Liver (tissue), 3 donors: ENCODE measurements around the gene CLOCK.

Experiments
- EGR1 ChIP-seq, 2 donors: IDR thresholded peaks; 2 replicates each; pipeline ENCODE4 v1.6.1; 2016 to 2018; ENCODE audit warnings: antibody characterized with exemption in 2 of 2, low read depth in 2 of 2
- FOXA2 ChIP-seq: IDR thresholded peaks from 2 replicates; pipeline ENCODE4 v1.6.1; 2016; ENCODE audit warnings: antibody characterized with exemption
- GABPA ChIP-seq, 2 donors: IDR thresholded peaks in 1 of 2; conservative IDR thresholded peaks in 1 of 2; 2 replicates each; pipeline ENCODE4 v1.6.1; 2016; ENCODE audit warnings: antibody characterized with exemption in 2 of 2, mild to moderate bottlenecking in 1 of 2, moderate library complexity in 1 of 2
- SP1 ChIP-seq: IDR thresholded peaks from 2 replicates; pipeline ENCODE4 v1.6.1; 2018; ENCODE audit warnings: antibody characterized with exemption, mild to moderate bottlenecking
- TAF1 ChIP-seq: conservative IDR thresholded peaks from 2 replicates; pipeline ENCODE4 v1.6.1; 2016; ENCODE audit warnings: antibody characterized with exemption, mild to moderate bottlenecking
- YY1 ChIP-seq: IDR thresholded peaks from 2 replicates; pipeline ENCODE4 v1.6.1; 2016; ENCODE audit warnings: antibody characterized with exemption, mild to moderate bottlenecking
- TF ChIP-seq, protein P1 (sequence below): fragments of 150-350 bp; IDR thresholded peaks from 2 replicates; pipeline ENCODE4 v1.5.1; 2017; ENCODE audit warnings: improper control_type of control experiment, low read depth, low read length; ENCODE audit not compliant: missing input control
- TF ChIP-seq, protein P2 (sequence below): IDR thresholded peaks from 2 replicates; pipeline ENCODE4 v1.6.1; 2016; ENCODE audit warnings: antibody characterized with exemption
- TF ChIP-seq, protein P3 (sequence below): IDR thresholded peaks from 2 replicates; pipeline ENCODE4 v1.6.1; 2016; ENCODE audit warnings: antibody characterized with exemption, mild to moderate bottlenecking
- TF ChIP-seq, protein P4 (sequence below): IDR thresholded peaks from 2 replicates; pipeline ENCODE4 v1.6.1; 2016; ENCODE audit warnings: antibody characterized with exemption
- donor health status: healthy.
- donor health status: healthy.

DNA sequence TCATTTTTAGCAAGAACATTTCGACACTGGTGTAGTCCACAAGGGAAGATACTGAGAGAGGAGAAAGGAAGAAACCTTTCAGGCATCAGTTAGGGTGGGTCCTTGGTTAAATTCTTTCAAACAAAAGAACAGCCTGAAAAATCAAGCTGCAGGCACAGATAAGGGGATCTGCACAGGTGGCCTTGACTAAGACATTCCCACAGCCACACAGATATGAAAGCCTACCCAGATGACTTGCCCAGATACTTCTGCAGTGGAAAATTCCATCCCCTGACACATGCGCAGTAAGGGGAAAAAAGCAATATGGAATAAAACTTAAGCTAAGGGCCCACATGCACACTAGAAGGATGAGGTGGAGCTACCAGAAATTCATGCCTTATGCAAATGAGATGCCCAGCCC is 159.9 kb downstream of the CLOCK start:
- TF ChIP-seq, protein P1, sequence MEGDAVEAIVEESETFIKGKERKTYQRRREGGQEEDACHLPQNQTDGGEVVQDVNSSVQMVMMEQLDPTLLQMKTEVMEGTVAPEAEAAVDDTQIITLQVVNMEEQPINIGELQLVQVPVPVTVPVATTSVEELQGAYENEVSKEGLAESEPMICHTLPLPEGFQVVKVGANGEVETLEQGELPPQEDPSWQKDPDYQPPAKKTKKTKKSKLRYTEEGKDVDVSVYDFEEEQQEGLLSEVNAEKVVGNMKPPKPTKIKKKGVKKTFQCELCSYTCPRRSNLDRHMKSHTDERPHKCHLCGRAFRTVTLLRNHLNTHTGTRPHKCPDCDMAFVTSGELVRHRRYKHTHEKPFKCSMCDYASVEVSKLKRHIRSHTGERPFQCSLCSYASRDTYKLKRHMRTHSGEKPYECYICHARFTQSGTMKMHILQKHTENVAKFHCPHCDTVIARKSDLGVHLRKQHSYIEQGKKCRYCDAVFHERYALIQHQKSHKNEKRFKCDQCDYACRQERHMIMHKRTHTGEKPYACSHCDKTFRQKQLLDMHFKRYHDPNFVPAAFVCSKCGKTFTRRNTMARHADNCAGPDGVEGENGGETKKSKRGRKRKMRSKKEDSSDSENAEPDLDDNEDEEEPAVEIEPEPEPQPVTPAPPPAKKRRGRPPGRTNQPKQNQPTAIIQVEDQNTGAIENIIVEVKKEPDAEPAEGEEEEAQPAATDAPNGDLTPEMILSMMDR: no peak
- TF ChIP-seq GABPA (IDR thresholded peaks at IDR 0.05 in 1 of 2, conservative IDR thresholded peaks at IDR 0.05 in 1 of 2) (no peak), SP1 (no peak), EGR1 (IDR thresholded peaks at IDR 0.05; ENCODE audit: low read depth in 2 of 2) (no peak), TAF1 (no peak), YY1 (no peak), FOXA2 (no peak)
- TF ChIP-seq, protein P2, sequence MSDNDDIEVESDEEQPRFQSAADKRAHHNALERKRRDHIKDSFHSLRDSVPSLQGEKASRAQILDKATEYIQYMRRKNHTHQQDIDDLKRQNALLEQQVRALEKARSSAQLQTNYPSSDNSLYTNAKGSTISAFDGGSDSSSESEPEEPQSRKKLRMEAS: no peak
- TF ChIP-seq, protein P3, sequence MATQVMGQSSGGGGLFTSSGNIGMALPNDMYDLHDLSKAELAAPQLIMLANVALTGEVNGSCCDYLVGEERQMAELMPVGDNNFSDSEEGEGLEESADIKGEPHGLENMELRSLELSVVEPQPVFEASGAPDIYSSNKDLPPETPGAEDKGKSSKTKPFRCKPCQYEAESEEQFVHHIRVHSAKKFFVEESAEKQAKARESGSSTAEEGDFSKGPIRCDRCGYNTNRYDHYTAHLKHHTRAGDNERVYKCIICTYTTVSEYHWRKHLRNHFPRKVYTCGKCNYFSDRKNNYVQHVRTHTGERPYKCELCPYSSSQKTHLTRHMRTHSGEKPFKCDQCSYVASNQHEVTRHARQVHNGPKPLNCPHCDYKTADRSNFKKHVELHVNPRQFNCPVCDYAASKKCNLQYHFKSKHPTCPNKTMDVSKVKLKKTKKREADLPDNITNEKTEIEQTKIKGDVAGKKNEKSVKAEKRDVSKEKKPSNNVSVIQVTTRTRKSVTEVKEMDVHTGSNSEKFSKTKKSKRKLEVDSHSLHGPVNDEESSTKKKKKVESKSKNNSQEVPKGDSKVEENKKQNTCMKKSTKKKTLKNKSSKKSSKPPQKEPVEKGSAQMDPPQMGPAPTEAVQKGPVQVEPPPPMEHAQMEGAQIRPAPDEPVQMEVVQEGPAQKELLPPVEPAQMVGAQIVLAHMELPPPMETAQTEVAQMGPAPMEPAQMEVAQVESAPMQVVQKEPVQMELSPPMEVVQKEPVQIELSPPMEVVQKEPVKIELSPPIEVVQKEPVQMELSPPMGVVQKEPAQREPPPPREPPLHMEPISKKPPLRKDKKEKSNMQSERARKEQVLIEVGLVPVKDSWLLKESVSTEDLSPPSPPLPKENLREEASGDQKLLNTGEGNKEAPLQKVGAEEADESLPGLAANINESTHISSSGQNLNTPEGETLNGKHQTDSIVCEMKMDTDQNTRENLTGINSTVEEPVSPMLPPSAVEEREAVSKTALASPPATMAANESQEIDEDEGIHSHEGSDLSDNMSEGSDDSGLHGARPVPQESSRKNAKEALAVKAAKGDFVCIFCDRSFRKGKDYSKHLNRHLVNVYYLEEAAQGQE: no peak
- TF ChIP-seq, protein P4, sequence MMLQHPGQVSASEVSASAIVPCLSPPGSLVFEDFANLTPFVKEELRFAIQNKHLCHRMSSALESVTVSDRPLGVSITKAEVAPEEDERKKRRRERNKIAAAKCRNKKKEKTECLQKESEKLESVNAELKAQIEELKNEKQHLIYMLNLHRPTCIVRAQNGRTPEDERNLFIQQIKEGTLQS: no peak
